HepG2 (cell line): ENCODE measurements around the gene OSBPL5.

ENCODE experiments used
- CREM ChIP-seq, 2 experiments: sonication (generic) in 1 of 2; formaldehyde crosslinking in 1 of 2; IDR thresholded peaks; 2 replicates each; pipeline versions ENCODE4 v1.4.0 to v1.6.1; 2016 to 2020; ENCODE audit warnings: antibody characterized with exemption in 1 of 2, mild to moderate bottlenecking in 1 of 2, missing genetic modification reagents in 1 of 2
- CTCF ChIP-seq: sonication (generic); formaldehyde crosslinking; IDR thresholded peaks from 2 replicates; pipeline ENCODE4 v1.5.0; 2020; ENCODE audit warnings: mild to moderate bottlenecking, missing genetic modification reagents, moderate library complexity
- HINFP ChIP-seq: sonication (generic); formaldehyde crosslinking; IDR thresholded peaks from 2 replicates; pipeline ENCODE4 v1.4.0; 2020; ENCODE audit warnings: low read depth, mild to moderate bottlenecking, missing genetic modification reagents
- KDM5A ChIP-seq: fragments of 200-600 bp; sonication (generic); IDR thresholded peaks from 2 replicates; pipeline ENCODE4 v1.7.0; 2018; ENCODE audit warnings: antibody characterized with exemption, mild to moderate bottlenecking, low read length, borderline replicate concordance
- NCOA2 ChIP-seq: sonication (generic); formaldehyde crosslinking; IDR thresholded peaks from 2 replicates; pipeline ENCODE4 v1.8.0; 2022; ENCODE audit warnings: inconsistent platforms
- POLR2AphosphoS5 ChIP-seq: IDR thresholded peaks from 2 replicates; pipeline ENCODE4 v1.6.1; 2012; ENCODE audit warnings: low read depth, low read length
- RFX5 ChIP-seq: IDR thresholded peaks from 2 replicates; pipeline ENCODE4 v1.6.1; 2011; ENCODE audit warnings: low read depth, low read length, improper control_type of control experiment
- SMARCE1 ChIP-seq: fragments of 450-650 bp; IDR thresholded peaks from 2 replicates; pipeline ENCODE4 v1.6.1; 2017; ENCODE audit warnings: borderline replicate concordance
- U2AF2 ChIP-seq: fragments of 200-400 bp; formaldehyde crosslinking; IDR thresholded peaks from 2 replicates; pipeline ENCODE4 v1.6.1; 2017; ENCODE audit warnings: low read depth, mild to moderate bottlenecking, low read length
- ZNF710 ChIP-seq: sonication (generic); formaldehyde crosslinking; IDR thresholded peaks from 2 replicates; pipeline ENCODE4 v1.5.0; 2020; ENCODE audit warnings: mild to moderate bottlenecking, missing genetic modification reagents, borderline replicate concordance
- ZNF780A ChIP-seq: sonication (generic); formaldehyde crosslinking; IDR thresholded peaks from 2 replicates; pipeline ENCODE4 v1.8.0; 2022; ENCODE audit warnings: mild to moderate bottlenecking, missing genetic modification reagents, moderate library complexity

- no peak for TF ChIP-seq U2AF2
- TF ChIP-seq NCOA2 (CRISPR knock-in tag) = no peak
- TF ChIP-seq ZNF710 (CRISPR knock-in tag) = no peak
- no peak for TF ChIP-seq RFX5
- no peak for TF ChIP-seq CTCF (CRISPR knock-in tag)
- no peak for TF ChIP-seq SMARCE1
- TF ChIP-seq KDM5A = no peak
- no peak for TF ChIP-seq POLR2AphosphoS5
- no peak for TF ChIP-seq ZNF780A (CRISPR knock-in tag)
- no peak for TF ChIP-seq HINFP (CRISPR knock-in tag)
- TF ChIP-seq CREM (IDR thresholded peaks at IDR 0.05) = no peak
- no peak for TF ChIP-seq CREM (CRISPR knock-in tag; IDR thresholded peaks at IDR 0.05)
Measured at GRCh38 chr11:3171931-3172560, 6.9 kb upstream of the OSBPL5 start.
